ENCODE data around the gene INSIG1.

The INSIG1 gene

GRCh38 chr7:155353256-155353897, 55.7 kb downstream of the INSIG1 start:
- DNase-seq, result no peak

GRCh38 chr7:155354371-155355048, 56.8 kb downstream of the INSIG1 start:
- no peak for DNase-seq

- DNase-seq, result no peak
Observed at GRCh38 chr7:155355176-155355575, 57.5 kb downstream of the INSIG1 start.

- no peak for DNase-seq
Observed at GRCh38 chr7:155355745-155356144, 58.1 kb downstream of the INSIG1 start.

GRCh38 chr7:155356323-155357105, 58.8 kb downstream of the INSIG1 start:
- no peak for DNase-seq

- DNase-seq, result no peak
Observed at GRCh38 chr7:155357573-155358041, 59.9 kb downstream of the INSIG1 start.

- no peak for DNase-seq
Observed at GRCh38 chr7:155358066-155358947, 60.6 kb downstream of the INSIG1 start.

- no peak for DNase-seq
Observed at GRCh38 chr7:155358948-155359712, 61.5 kb downstream of the INSIG1 start.

All from activated CD4-positive, alpha-beta T cell treated with anti-CD3 and anti-CD28 coated beads, Interleukin-2, amount 50 U/mL, for 1 hour (primary cell).